Measurements from ENCODE around the gene SLC8A3. TPM values are rescaled to one million over a fixed set of nuclear protein-coding genes. Genes with fewer than 3 reads are reported as not detected.

Gene SLC8A3
- total and polyA plus RNA-seq, 10 of the 15 experiments (the other 5 are each of a cell fraction or from before 2014, with no cell fraction given): 0.04 to 0.17 (median 0.13) TPM; not detected in 3

GRCh38 chr14:70121521-70121920 is 67.2 kb downstream of the SLC8A3 start:
- intact Hi-C loops (cut with micrococcal nuclease; ENCODE audit: unreplicated experiment) (no loop called here), in situ Hi-C loops (cut with MboI) (no loop called here)
- Histone ChIP-seq H3K4me3 (no peak overlapping the region), H3K27ac (ENCODE audit: control insufficient read depth, insufficient read depth) (no peak overlapping the region), H2AFZ (ENCODE audit: control insufficient read depth, low read depth, low read length) (no peak overlapping the region), H3K4me2 (ENCODE audit: control insufficient read depth, insufficient read depth) (no peak overlapping the region), H3K9me3 (replicated peaks; ENCODE audit: control insufficient read depth, insufficient read depth, low read length) (no peaks in the 10 kb centered on the region), H3K27me3 (replicated peaks in 1 of 2; ENCODE audit: control insufficient read depth in 2 of 2, insufficient read depth in 2 of 2, low read length in 1 of 2) (0 out of 4 replicates have a peak, but pooled peaks cover 0 to 3% of the 10 kb centered on the region in 2 experiments), H3K79me2 (ENCODE audit: control insufficient read depth, insufficient read depth, low read length) (no peaks in the 10 kb centered on the region), H3K4me1 (ENCODE audit: control insufficient read depth, insufficient read depth, low read length) (no peaks in the 10 kb centered on the region), H3K9ac (ENCODE audit: control insufficient read depth, insufficient read depth, low read length) (no peak overlapping the region), H4K20me1 (ENCODE audit: control insufficient read depth, insufficient read depth) (no peaks in the 10 kb centered on the region; the same call in 1 of the 2 replicates), H3K36me3 (ENCODE audit: control insufficient read depth in 2 of 2, insufficient read depth in 2 of 2, low read length in 1 of 2) (no peaks in the 10 kb centered on the region)
- DNase-seq (ENCODE audit: low read depth, low spot score) (no peak), FAIRE-seq (no peak), ATAC-seq (no peak)
- no peak for TF ChIP-seq BACH1 (IDR thresholded peaks at IDR 0.05; ENCODE audit: borderline replicate concordance)
- no peak for TF ChIP-seq NR2C1 (IDR thresholded peaks at IDR 0.05)
- TF ChIP-seq TAF1 (IDR thresholded peaks at IDR 0.05; ENCODE audit: borderline replicate concordance, low read depth, low read length): no peak
- no peak for TF ChIP-seq FOXK2 (IDR thresholded peaks at IDR 0.05)
- no peak for TF ChIP-seq BCL11A (IDR thresholded peaks at IDR 0.05; ENCODE audit: low read depth, low read length)
- TF ChIP-seq RFX5 (IDR thresholded peaks at IDR 0.05; ENCODE audit: low read depth, low read length): no peak
- no peak for TF ChIP-seq JUND (IDR thresholded peaks at IDR 0.05; ENCODE audit: low read depth, low read length)
- CTCF ChIA-PET: no interaction called here
- no TSS peak for BruUV-seq (replicated peaks)
- POLR2A ChIA-PET: no interaction called here
- SMC1A ChIA-PET (ENCODE audit: uncharacterized antibody, unreplicated experiment): interaction anchor here (1.8 kb wide), 1 partner anchor 12 kb away, joined by 4 read pairs; no protein-coding TSS in a partner anchor
- 13% methylated on average over 1 of the region's 1 CpG for WGBS (ENCODE audit: insufficient coverage, insufficient replicate concordance, low lambda C conversion rate, missing lambda C conversion rate)
- RAD21 ChIA-PET (ENCODE audit: unreplicated experiment): no interaction called here

GRCh38 chr14:70118064-70118463 is 70.7 kb downstream of the SLC8A3 start:
- SMC1A ChIA-PET (ENCODE audit: uncharacterized antibody, unreplicated experiment): no interaction called here
- FAIRE-seq: no peak
- H3K9me3 ChIP-seq (replicated peaks; ENCODE audit: control insufficient read depth, insufficient read depth, low read length): no peaks in the 10 kb centered on the region
- in situ Hi-C loops (cut with MboI) (no loop called here), intact Hi-C loops (cut with micrococcal nuclease; ENCODE audit: unreplicated experiment) (no loop called here)
- no peaks in the 10 kb centered on the region for H3K36me3 ChIP-seq (ENCODE audit: control insufficient read depth in 2 of 2, insufficient read depth in 2 of 2, low read length in 1 of 2)
- H3K4me3 ChIP-seq: no peak overlapping the region
- no peak for ATAC-seq
- H3K79me2 ChIP-seq (ENCODE audit: control insufficient read depth, insufficient read depth, low read length): no peaks in the 10 kb centered on the region
- BruUV-seq (replicated peaks): no TSS peak
- no peaks in the 10 kb centered on the region for H3K4me1 ChIP-seq (ENCODE audit: control insufficient read depth, insufficient read depth, low read length)
- WGBS (ENCODE audit: insufficient coverage, insufficient replicate concordance, low lambda C conversion rate, missing lambda C conversion rate): 42% methylated on average over 3 of the region's 3 CpGs
- H3K27me3 ChIP-seq (replicated peaks in 1 of 2; ENCODE audit: control insufficient read depth in 2 of 2, insufficient read depth in 2 of 2, low read length in 1 of 2): 0 out of 4 replicates have a peak, but pooled peaks cover 0 to 3% of the 10 kb centered on the region in 2 experiments
- H3K27ac ChIP-seq (ENCODE audit: control insufficient read depth, insufficient read depth): no peak overlapping the region
- no peaks in the 10 kb centered on the region; the same call in 1 of the 2 replicates for H4K20me1 ChIP-seq (ENCODE audit: control insufficient read depth, insufficient read depth)
- RAD21 ChIA-PET (ENCODE audit: unreplicated experiment): no interaction called here
- no peak overlapping the region for H3K9ac ChIP-seq (ENCODE audit: control insufficient read depth, insufficient read depth, low read length)
- CTCF ChIA-PET: no interaction called here
- no peak overlapping the region for H3K4me2 ChIP-seq (ENCODE audit: control insufficient read depth, insufficient read depth)
- H2AFZ ChIP-seq (ENCODE audit: control insufficient read depth, low read depth, low read length): no peak overlapping the region
- no peak for DNase-seq (ENCODE audit: low read depth, low spot score)
- POLR2A ChIA-PET: no interaction called here
- no peak for TF ChIP-seq RELB (IDR thresholded peaks at IDR 0.05; ENCODE audit: low read depth)
- no peak for TF ChIP-seq PML (IDR thresholded peaks at IDR 0.05; ENCODE audit: low read length)
- no peak for TF ChIP-seq GABPA (IDR thresholded peaks at IDR 0.05; ENCODE audit: low read depth)
- TF ChIP-seq YY1 (IDR thresholded peaks at IDR 0.05; ENCODE audit: low read depth, low read length): no peak
- TF ChIP-seq TCF7 (IDR thresholded peaks at IDR 0.05; ENCODE audit: borderline replicate concordance): no peak
- no peak for TF ChIP-seq IKZF1 (conservative IDR thresholded peaks at IDR 0.05)
- no peak for TF ChIP-seq ATF7 (IDR thresholded peaks at IDR 0.05; ENCODE audit: low read depth)
- no peak for TF ChIP-seq ZBTB11 (CRISPR knock-in tag; IDR thresholded peaks at IDR 0.05)
- TF ChIP-seq KAT2A (conservative IDR thresholded peaks at IDR 0.05; ENCODE audit: control insufficient read depth, low read depth, low read length): no peak
